ENCODE results near the gene NACC2.

- TF ChIP-seq HDAC2 (IDR thresholded peaks at IDR 0.05; ENCODE audit: borderline replicate concordance in 1 of 2, low read depth in 2 of 2, low read length in 2 of 2) (no peak), CREB1 (IDR thresholded peaks at IDR 0.05) (no peak), GTF2F1 (IDR thresholded peaks at IDR 0.05; ENCODE audit: borderline replicate concordance, low read depth, low read length) (no peak)
These were observed 46.3 kb downstream of the NACC2 start for GRCh38 chr9:136048560-136049411.
